Measurements from ENCODE around the gene PTGER1. TPM values are rescaled to one million over a fixed set of nuclear protein-coding genes. Genes with fewer than 3 reads are reported as not detected.

The PTGER1 gene
- total and polyA plus RNA-seq, 5 experiments from 2014 or later: not detected

- peak; percentile 72 to 83 for ATAC-seq
- DNase-seq: peak; percentile 31 to 74 (median 66)
- POLR2A ChIA-PET: interaction anchor here (0.5 to 1.8 kb wide), 6 partner anchors 16 to 158 kb away, joined by 3 to 7 read pairs (median 4); partner anchors contain the start of genes DDX39A and GIPC1
- H3K36me3 Mint-ChIP-seq: peaks cover 0 to 13% (median 0%) of the 10 kb centered on the region in 3 donors
- peak overlapping the region in 1 of 10 donors; percentile 48 for H3K27ac Mint-ChIP-seq
- peaks cover 12 to 22% (median 18%) of the 10 kb centered on the region in 4 donors for H3K4me1 Mint-ChIP-seq
- no peak overlapping the region for H3K4me3 Mint-ChIP-seq
- no peaks in the 10 kb centered on the region for H3K9me3 Mint-ChIP-seq
- H3K27me3 Mint-ChIP-seq: peaks cover 0 to 7% (median 1%) of the 10 kb centered on the region in 5 donors
Observed at GRCh38 chr19:14479975-14480699, 5.0 kb upstream of the PTGER1 start.

- Mint-ChIP-seq H3K9me3 (no peaks in the 10 kb centered on the region), H3K27me3 (peaks cover 5 to 14% (median 6%) of the 10 kb centered on the region in 5 donors), H3K36me3 (peaks cover 0 to 13% (median 0%) of the 10 kb centered on the region in 3 donors), H3K27ac (no peak overlapping the region), H3K4me1 (peaks cover 14 to 29% (median 23%) of the 10 kb centered on the region in 4 donors), H3K4me3 (no peak overlapping the region)
- POLR2A ChIA-PET: interaction anchor here (0.6 to 1.6 kb wide), 6 partner anchors 22 to 330 kb away, joined by 3 to 7 read pairs (median 4); partner anchors contain the start of genes DDX39A and DNAJB1
- DNase-seq: peak in 1 of 10 donors; percentile 38
- ATAC-seq: no peak
Observed at GRCh38 chr19:14479309-14479974, 4.3 kb upstream of the PTGER1 start.

- DNase-seq (no peak), ATAC-seq (no peak)
- Mint-ChIP-seq H3K27ac (no peak overlapping the region), H3K9me3 (no peaks in the 10 kb centered on the region), H3K36me3 (peaks cover 0 to 13% (median 0%) of the 10 kb centered on the region in 3 donors), H3K4me1 (peaks cover 15 to 34% (median 27%) of the 10 kb centered on the region in 4 donors), H3K27me3 (peaks cover 7 to 19% (median 9%) of the 10 kb centered on the region in 5 donors), H3K4me3 (no peak overlapping the region)
- POLR2A ChIA-PET: interaction anchor here (1.5 kb wide), 1 partner anchor 76 kb away, joined by 5 read pairs; no protein-coding TSS in a partner anchor
Observed at GRCh38 chr19:14478113-14478545, 3.0 kb upstream of the PTGER1 start.

- Mint-ChIP-seq H3K27ac (peak overlapping the region in 1 of 10 donors; percentile 17), H3K4me3 (no peak overlapping the region), H3K4me1 (peaks cover 19 to 39% (median 33%) of the 10 kb centered on the region in 4 donors), H3K9me3 (no peaks in the 10 kb centered on the region), H3K27me3 (peaks cover 11 to 25% (median 14%) of the 10 kb centered on the region in 5 donors), H3K36me3 (peaks cover 0 to 16% (median 0%) of the 10 kb centered on the region in 3 donors)
- DNase-seq (no peak), ATAC-seq (no peak)
- POLR2A ChIA-PET: interaction anchor here (0.7 to 1.5 kb wide), 2 partner anchors 41 to 77 kb away, joined by 3 to 5 read pairs; partner anchors contain the start of gene DNAJB1
Observed at GRCh38 chr19:14477418-14478112, 2.4 kb upstream of the PTGER1 start.

- ATAC-seq (no peak), DNase-seq (peak in 3 of 10 donors; percentile 27 to 31 (median 30))
- Mint-ChIP-seq H3K27ac (peak overlapping the region in 3 of 10 donors; percentile 24 to 41 (median 36)), H3K36me3 (peaks cover 0 to 19% (median 0%) of the 10 kb centered on the region in 3 donors), H3K9me3 (no peaks in the 10 kb centered on the region), H3K4me3 (peak overlapping the region in 5 of 10 donors; percentile 1 to 65 (median 45)), H3K4me1 (peaks cover 19 to 47% (median 34%) of the 10 kb centered on the region in 4 donors), H3K27me3 (peaks cover 11 to 25% (median 14%) of the 10 kb centered on the region in 5 donors)
- POLR2A ChIA-PET: interaction anchor here (0.7 kb wide), 1 partner anchor 41 kb away, joined by 3 read pairs; the partner anchor contains the start of gene DNAJB1
Observed at GRCh38 chr19:14476673-14477401, 1.7 kb upstream of the PTGER1 start.

- Mint-ChIP-seq H3K27ac (peak overlapping the region in 4 of 10 donors; percentile 5 to 41 (median 30)), H3K36me3 (peaks cover 0 to 20% (median 0%) of the 10 kb centered on the region in 3 donors), H3K4me1 (peaks cover 19 to 48% (median 34%) of the 10 kb centered on the region in 4 donors), H3K9me3 (no peaks in the 10 kb centered on the region), H3K4me3 (peak overlapping the region in 6 of 10 donors; percentile 1 to 65 (median 45)), H3K27me3 (peaks cover 11 to 25% (median 14%) of the 10 kb centered on the region in 5 donors)
- no peak for ATAC-seq
- POLR2A ChIA-PET: no interaction called here
- DNase-seq: no peak
Observed at GRCh38 chr19:14476327-14476672, 1.1 kb upstream of the PTGER1 start.

- DNase-seq (no peak), ATAC-seq (no peak)
- H3K4me1 Mint-ChIP-seq: peaks cover 18 to 48% (median 32%) of the 10 kb centered on the region in 4 donors
- no peaks in the 10 kb centered on the region for H3K9me3 Mint-ChIP-seq
- H3K36me3 Mint-ChIP-seq: peaks cover 0 to 29% (median 2%) of the 10 kb centered on the region in 3 donors
- H3K27me3 Mint-ChIP-seq: peaks cover 11 to 25% (median 14%) of the 10 kb centered on the region in 5 donors
- peak overlapping the region in 9 of 10 donors; percentile 2 to 68 (median 39) for H3K4me3 Mint-ChIP-seq
- POLR2A ChIA-PET: interaction anchor here (1.0 to 4.9 kb wide), 2 partner anchors 42 to 57 kb away, joined by 6 to 23 read pairs; partner anchors contain the start of gene DNAJB1
- peak overlapping the region in 2 of 10 donors; percentile 43 to 77 for H3K27ac Mint-ChIP-seq
Observed at GRCh38 chr19:14474827-14475226, 327 bp downstream of the PTGER1 start.

GRCh38 chr19:14473978-14474578, 1.1 kb downstream of the PTGER1 start:
- peaks cover 0 to 34% (median 2%) of the 10 kb centered on the region in 3 donors for H3K36me3 Mint-ChIP-seq
- H3K9me3 Mint-ChIP-seq: no peaks in the 10 kb centered on the region
- DNase-seq: no peak
- POLR2A ChIA-PET: interaction anchor here (4.9 kb wide), 1 partner anchor 43 kb away, joined by 23 read pairs; the partner anchor contains the start of gene DNAJB1
- H3K4me3 Mint-ChIP-seq: peak overlapping the region in 9 of 10 donors; percentile 2 to 68 (median 39)
- peaks cover 18 to 48% (median 32%) of the 10 kb centered on the region in 4 donors for H3K4me1 Mint-ChIP-seq
- H3K27ac Mint-ChIP-seq: peak overlapping the region in 3 of 10 donors; percentile 43 to 77 (median 57)
- ATAC-seq: no peak
- H3K27me3 Mint-ChIP-seq: peaks cover 11 to 25% (median 14%) of the 10 kb centered on the region in 5 donors

- peaks cover 18 to 48% (median 32%) of the 10 kb centered on the region in 4 donors for H3K4me1 Mint-ChIP-seq
- peaks cover 11 to 25% (median 14%) of the 10 kb centered on the region in 5 donors for H3K27me3 Mint-ChIP-seq
- H3K4me3 Mint-ChIP-seq: peak overlapping the region; percentile 44 to 80 (median 70)
- POLR2A ChIA-PET: interaction anchor here (0.5 to 4.9 kb wide), 13 partner anchors 10 to 337 kb away, joined by 3 to 23 read pairs (median 5); partner anchors contain the start of genes ASF1B and DNAJB1
- no peaks in the 10 kb centered on the region for H3K9me3 Mint-ChIP-seq
- DNase-seq: no peak
- H3K36me3 Mint-ChIP-seq: peaks cover 0 to 36% (median 7%) of the 10 kb centered on the region in 3 donors
- peak in 1 of 2 donors; percentile 13 for ATAC-seq
- H3K27ac Mint-ChIP-seq: peak overlapping the region in 2 of 10 donors; percentile 16 to 22
Observed at GRCh38 chr19:14473073-14473977, 1.8 kb downstream of the PTGER1 start.

Data from naive thymus-derived CD8-positive, alpha-beta T cell (primary cell).